Anterior cingulate cortex (tissue), 58 donors: Measurements from ENCODE around the gene DGLUCY.
"Not testable (repeated sequence)": the region's sequence is repeated elsewhere in the genome, so short reads cannot be mapped to it uniquely, and the experiment has no call there.

Experiments used
- DNase-seq, 58 donors: peaks; one replicate each; lab custom pipeline; 2025; lab: John Stamatoyannopoulos, UW

DGLUCY gene

DNA sequence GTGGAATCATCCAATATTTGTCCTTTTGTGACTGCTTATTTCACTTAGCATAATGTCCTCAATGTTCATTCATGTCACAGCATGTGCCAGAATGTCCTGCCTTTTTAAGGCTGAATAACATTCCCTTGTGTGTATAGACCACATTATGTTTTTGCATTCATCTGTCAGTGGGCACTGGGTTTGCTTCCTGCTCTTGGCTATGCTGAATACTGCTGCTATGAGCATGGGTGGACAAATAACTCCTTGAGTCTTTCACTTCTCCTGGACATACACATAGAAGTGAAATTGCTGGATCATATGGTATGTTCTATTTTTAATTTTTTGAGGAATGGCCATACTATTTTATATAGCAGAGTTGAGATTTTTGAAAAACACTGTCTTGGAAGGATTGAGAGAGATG lies 83.8 kb downstream of the DGLUCY start:
- no peak for DNase-seq

DNA sequence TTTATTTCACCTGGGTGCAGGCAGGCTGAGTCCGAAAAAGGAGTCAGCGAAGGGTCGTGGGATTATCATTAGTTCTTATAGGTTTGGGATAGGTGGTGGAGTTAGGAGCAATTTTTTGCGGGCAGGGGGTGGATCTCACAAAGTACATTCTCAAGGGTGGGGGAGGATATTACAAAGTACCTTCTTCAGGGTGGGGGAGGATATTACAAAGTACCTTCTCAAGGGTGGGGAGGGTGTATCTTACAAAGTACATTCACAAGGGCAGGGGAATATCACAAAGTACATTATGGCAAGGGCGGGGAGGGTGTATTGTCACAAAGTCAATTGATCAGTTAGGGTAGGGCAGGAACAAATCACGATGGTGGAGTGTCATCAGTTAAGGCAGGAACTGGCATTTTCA lies 86.9 kb downstream of the DGLUCY start:
- DNase-seq = not testable (repeated sequence)

- no peak for DNase-seq
Measured at GRCh38 chr14:91202234-91202974, 88.5 kb downstream of the DGLUCY start.

DNA sequence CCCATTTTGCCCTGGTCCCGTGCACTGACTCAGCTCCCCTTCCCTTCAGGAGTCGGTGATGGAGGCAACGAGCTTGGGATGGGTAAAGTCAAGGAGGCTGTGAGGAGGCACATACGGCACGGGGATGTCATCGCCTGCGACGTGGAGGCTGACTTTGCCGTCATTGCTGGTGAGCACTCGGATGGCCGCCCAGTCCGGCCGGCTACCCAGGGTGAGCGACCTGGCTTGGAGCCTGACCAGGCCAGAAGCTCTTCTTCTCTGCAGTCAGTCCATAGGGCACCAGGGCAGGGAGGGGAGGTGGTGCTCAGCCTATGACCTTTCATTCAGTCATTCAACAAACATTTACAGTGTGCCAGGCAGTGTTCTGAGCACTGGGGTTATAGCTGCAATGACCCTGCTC lies 90.8 kb downstream of the DGLUCY start:
- no peak for DNase-seq

DNA sequence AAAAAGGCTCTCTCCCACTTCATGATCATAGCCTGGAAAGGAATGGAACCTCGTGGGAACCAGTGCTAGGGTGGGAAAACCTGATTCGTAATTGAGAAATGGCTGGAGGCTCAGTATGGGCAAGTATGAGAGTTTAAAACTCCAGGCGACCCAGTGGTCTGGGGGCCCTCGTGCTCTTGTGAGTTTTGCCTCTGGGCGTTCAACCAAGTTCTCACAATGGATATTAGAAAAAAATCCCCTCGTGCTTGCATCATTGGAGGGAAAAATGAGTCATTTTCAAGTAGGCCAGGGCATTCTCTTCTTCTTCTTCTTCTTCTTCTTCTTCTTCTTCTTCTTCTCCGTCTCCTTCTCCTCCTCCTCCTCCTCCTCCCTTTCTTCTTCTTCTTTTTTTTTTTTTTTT lies 91.6 kb downstream of the DGLUCY start:
- DNase-seq = no peak

- DNase-seq = no peak
Measured at GRCh38 chr14:91207008-91207407, 93.1 kb downstream of the DGLUCY start.

DNA sequence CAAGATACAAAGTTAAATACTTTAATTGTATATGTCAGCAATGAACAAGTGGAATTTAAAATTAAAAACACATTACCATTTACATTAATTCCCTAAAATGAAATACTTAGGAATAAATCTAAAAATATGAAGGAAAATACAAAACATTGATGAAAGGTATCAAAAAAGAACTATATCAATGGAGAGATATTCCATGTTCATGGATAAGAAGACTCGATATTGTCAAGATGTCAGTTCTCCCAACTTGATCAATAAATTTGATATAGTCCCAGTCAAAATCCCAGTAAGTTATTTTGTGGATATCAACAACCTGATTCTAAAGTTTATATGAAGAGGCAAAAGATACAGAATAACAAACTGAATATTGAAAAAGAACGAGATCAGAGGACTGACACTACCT lies 97.1 kb downstream of the DGLUCY start:
- no peak for DNase-seq

DNA sequence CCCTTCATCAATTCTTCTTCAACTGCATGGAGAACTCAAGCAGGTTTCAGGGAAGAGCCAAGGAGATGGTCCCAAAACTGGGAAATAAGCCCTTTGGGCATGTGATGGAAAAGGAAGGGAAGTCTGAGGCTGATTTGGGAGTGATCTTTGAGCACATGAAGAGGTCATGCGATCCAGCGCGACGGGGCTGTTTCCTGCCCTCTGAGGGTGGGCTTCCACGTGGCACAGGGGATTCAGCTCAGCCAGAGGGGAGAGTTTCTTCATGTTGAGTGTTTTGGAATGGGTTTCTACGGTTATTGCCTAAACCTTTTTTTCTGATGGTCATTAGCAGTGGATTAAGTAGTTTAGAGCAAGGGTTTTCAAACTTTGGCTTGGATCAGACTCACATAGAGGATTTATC lies 100.4 kb downstream of the DGLUCY start:
- DNase-seq = no peak

DNA sequence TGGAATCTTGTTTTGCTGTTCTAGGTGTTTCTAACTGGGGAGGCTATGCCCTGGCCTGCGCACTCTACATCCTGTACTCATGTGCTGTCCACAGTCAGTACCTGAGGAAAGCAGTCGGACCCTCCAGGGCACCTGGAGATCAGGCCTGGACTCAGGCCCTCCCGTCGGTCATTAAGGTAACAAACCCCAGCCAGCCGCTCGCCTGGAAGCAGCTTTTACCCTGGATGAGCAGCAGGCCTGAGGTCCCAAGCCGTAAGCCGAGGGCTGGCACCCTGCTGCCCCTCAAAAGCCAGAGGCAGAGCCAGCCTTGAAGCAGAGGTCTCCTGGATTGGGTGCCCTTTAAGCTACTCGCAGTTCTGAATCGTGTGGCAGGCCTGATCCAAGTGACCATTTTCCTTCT lies 101.5 kb downstream of the DGLUCY start:
- no peak for DNase-seq

GRCh38 chr14:91216731-91217226 lies 102.9 kb downstream of the DGLUCY start:
- no peak for DNase-seq

DNA sequence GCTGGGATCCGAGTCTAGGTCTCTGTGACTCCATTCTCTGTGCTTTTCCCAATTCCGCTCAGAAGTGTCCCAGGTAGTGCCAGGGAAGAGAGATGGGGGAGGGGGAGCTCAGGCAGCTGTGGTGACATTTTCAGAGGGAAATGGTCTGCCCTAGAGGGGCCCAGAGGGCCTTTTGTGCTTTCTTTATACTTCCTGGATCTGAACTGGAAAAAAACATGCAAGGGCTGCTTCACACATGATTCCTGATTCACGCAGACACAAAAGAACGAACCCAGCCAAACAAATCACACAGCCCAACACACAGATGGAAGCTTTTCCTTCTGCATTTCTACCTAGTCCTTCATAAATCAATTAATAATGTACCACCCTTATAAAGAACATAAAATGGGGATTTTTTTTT lies 104.1 kb downstream of the DGLUCY start:
- DNase-seq = no peak

GRCh38 chr14:91219517-91220389 lies 105.9 kb downstream of the DGLUCY start:
- DNase-seq = no peak

- DNase-seq = peak in 2 of 58 donors; percentile 22 to 29
Measured at GRCh38 chr14:91220581-91221000, 106.7 kb downstream of the DGLUCY start.

GRCh38 chr14:91221270-91221669 lies 107.4 kb downstream of the DGLUCY start:
- DNase-seq = no peak

- no peak for DNase-seq
Measured at GRCh38 chr14:91223028-91223783, 109.3 kb downstream of the DGLUCY start.

DNA sequence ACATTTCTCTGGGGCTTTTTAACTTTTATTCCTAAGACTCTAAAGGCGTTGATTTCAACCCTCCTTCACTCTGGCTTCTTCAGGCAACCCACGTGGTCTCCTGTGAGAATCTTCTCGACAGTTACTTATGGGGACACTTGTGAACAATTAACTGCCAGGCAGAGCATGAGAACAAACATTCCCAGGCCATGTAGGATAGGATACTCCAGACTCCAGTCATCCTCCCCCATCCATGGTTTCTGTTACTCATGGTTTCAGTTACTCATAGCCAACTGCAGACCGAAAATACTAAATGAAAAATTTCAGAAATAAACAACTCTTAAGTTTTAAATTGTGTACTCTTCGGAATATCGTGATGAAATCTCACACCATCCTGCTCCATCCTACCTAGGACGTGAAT lies 111.2 kb downstream of the DGLUCY start:
- no peak for DNase-seq

DNA sequence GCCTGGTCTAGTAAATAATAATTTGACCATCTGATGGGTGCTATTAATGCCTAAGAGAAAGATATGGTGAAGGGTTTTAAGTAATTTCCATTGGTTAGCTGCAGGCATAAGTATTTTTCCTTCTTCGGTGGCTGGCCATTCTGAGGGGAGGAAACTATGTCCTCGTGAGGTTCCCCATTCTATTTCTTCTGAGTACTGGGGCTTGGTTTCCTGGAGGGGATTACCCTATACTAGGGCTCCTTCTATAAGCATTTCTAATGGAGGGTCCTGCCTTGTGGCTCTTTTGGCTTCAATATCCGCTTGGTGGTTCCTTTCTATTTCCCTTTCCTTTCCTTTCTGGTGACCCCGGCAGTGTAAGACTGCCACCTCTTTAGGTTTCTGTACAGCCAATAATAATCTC lies 112.5 kb downstream of the DGLUCY start:
- DNase-seq = not testable (repeated sequence)

DNA sequence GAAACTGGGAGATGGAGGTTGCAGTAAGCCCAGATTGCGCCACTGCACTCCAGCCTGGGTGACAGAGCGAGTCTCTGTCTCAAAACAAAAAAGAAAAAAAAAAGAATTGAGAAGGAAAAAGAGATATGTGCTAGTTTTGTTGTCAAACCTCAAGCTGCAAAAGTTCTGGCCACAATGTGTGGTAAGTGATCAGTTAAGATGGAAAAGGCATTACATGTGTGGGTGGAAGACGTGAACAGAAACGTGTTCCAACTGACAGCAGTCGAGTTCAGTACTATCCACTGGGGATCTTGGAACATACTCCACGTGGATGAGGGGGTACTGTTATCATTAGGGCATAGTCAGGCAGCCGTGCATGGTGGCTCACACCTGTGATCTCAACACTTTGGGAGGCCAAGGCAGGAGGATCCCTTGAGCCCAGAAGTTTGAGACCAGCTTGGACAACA lies 113.3 kb downstream of the DGLUCY start:
- no peak for DNase-seq

GRCh38 chr14:91228112-91229004 lies 114.5 kb downstream of the DGLUCY start:
- DNase-seq = peak in 1 of 58 donors; percentile 16

GRCh38 chr14:91229005-91229382 lies 115.1 kb downstream of the DGLUCY start:
- DNase-seq = no peak
